HUES48 (cell line): ENCODE measurements around the gene HOXC6.
A peak's percentile ranks its signal among the peaks of the same experiment; 100 is the strongest.

Experiments
- H3K27ac ChIP-seq: one replicate; pipeline ENCODE4 v1.7.0; 2013; ENCODE audit warnings: low read depth, low read length, inconsistent platforms
- H3K27me3 ChIP-seq: 2 replicates; pipeline ENCODE4 v1.6.1; 2013; ENCODE audit warnings: mild to moderate bottlenecking, low read length; ENCODE audit not compliant: control insufficient read depth, insufficient read depth
- H3K36me3 ChIP-seq: 2 replicates; pipeline ENCODE4 v1.6.1; 2013; ENCODE audit warnings: low read length; ENCODE audit not compliant: control insufficient read depth, insufficient read depth
- H3K4me1 ChIP-seq: 2 replicates; pipeline ENCODE4 v1.6.1; 2013; ENCODE audit warnings: mild to moderate bottlenecking, low read length; ENCODE audit not compliant: control insufficient read depth, insufficient read depth
- H3K4me3 ChIP-seq: 2 replicates; pipeline ENCODE4 v1.5.1; 2013; ENCODE audit warnings: mild to moderate bottlenecking, low read depth, low read length
- H3K9ac ChIP-seq: 2 replicates; pipeline ENCODE4 v1.6.1; 2013; ENCODE audit warnings: mild to moderate bottlenecking, low read depth, low read length, moderate library complexity
- H3K9me3 ChIP-seq: 2 replicates; pipeline ENCODE4 v1.6.1; 2013; ENCODE audit warnings: low read length; ENCODE audit not compliant: control insufficient read depth, insufficient read depth

Gene HOXC6

DNA sequence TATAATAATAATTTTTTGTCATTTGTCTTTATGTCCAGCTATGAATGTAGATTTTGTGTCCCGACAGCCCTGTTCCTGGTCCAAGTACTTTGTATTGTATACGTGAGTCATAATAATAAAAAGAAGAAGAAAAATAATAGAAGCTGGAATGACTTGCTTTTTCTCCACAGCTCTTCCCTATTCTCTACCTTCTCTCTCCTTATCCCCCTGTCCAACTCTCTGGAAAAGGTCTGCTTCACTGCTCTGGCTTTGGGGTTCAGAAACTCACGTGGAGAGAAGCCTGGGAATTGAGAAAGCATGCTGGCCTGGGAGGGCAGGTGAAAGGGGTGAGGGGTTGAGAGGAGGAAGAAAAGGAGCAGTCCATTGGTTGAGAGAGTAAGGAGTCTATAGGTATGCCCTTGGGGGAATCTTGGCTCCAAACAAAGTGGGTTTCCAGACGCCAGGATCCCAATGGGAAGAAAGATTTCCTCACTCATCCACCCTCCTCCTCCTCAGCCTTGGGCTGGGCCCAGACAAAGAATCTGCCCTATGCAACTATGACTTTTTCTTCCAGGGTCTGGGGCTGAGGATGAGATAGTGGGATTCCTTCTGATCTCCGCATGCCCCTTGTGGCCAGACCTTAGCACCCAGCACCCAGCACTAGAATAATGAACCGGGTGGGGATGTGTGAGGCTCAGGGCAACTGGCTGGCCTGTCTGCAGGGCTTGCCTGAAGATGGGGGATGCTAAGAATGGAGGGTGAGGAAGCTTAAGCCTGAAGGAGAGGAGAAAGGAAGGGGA, 15.4 kb upstream of the HOXC6 start:
- Histone ChIP-seq H3K27me3 (peaks cover 100% of the 10 kb centered on the region), H3K36me3 (no peaks in the 10 kb centered on the region), H3K4me1 (peaks cover 23% of the 10 kb centered on the region), H3K9me3 (no peaks in the 10 kb centered on the region), H3K4me3 (no peak overlapping the region), H3K27ac (no peak overlapping the region), H3K9ac (no peak overlapping the region)

DNA sequence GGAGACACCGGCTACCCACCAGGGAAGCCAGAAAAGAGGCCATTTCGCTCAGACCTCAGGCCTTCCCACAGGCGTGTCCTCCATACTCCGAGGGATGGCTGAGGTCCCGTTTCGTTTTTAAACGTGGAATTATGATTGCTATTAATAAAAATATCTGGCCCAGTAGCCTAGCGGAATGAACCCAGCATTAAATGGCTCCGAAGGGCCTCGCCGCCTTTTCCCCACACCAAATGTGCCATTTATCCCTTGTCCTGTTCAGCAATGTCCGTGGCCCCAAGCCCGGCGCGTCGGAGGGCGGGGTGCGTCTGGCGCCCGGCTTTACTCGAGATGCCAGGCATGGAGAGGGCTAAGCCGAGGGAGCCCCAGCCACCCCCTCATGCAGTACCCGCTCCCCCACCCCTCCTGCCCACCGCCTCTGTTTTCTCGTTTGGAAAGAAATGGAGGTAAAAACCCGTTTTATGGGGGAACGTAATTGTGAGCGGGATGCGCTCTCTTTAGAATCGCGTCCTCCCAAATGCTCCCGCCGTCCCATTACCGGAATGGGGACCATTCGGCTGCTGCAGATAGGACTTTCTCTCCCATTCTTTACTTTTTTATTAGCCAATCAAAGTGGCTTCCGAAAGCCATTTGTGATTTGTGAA, 13.7 kb upstream of the HOXC6 start:
- peaks cover 32% of the 10 kb centered on the region for H3K4me1 ChIP-seq
- peaks cover 100% of the 10 kb centered on the region for H3K27me3 ChIP-seq
- no peak overlapping the region for H3K9ac ChIP-seq
- H3K4me3 ChIP-seq, result no peak overlapping the region
- no peaks in the 10 kb centered on the region for H3K9me3 ChIP-seq
- no peak overlapping the region for H3K27ac ChIP-seq
- H3K36me3 ChIP-seq, result no peaks in the 10 kb centered on the region

DNA sequence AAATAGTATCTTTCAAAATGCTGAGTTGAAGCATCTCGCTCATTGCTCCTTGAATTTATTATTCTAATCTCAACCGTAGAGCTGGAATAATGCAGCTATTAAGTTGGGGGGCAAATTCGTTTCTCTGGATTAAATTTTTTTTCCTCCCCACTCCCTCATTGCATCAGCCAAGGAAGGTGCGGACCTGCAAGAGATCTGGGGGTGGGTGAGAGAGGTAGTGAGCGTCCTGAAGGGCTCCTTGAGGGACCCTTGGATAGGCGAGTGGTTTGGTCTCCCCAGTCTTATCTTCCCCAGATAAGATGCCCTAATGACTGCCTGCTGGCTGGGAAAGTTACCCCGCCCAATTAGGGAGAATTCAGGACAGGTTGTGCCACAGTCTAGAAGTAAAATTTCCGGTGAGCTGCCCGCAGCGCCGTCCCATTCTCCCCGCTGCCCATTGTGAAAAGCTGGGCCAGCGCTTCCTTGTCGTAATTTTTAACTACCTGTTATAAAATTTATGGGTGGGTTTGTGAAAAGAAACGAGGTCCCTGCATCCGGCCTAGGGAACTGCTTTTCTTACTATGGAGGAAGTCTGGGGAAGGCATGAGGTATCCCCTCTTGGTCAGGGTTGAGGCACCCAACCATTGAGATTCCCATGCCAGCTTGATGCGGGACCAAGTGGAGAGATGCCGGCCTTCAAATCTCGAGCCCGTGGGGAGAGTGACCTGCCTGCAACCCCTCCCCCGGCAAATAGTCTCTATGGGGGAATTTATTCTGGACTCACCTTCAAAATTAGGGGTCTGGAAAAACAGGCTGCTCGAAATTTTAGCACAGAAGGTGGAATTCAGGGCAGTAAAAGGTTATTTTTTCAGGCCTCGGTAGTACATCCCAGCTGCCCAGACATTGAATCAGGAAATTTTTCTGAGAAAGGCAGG, 13.0 kb upstream of the HOXC6 start:
- no peak overlapping the region for H3K27ac ChIP-seq
- H3K27me3 ChIP-seq, result peaks cover 100% of the 10 kb centered on the region
- H3K4me3 ChIP-seq, result no peak overlapping the region
- H3K4me1 ChIP-seq, result peaks cover 32% of the 10 kb centered on the region
- no peaks in the 10 kb centered on the region for H3K36me3 ChIP-seq
- no peaks in the 10 kb centered on the region for H3K9me3 ChIP-seq
- H3K9ac ChIP-seq, result no peak overlapping the region

DNA sequence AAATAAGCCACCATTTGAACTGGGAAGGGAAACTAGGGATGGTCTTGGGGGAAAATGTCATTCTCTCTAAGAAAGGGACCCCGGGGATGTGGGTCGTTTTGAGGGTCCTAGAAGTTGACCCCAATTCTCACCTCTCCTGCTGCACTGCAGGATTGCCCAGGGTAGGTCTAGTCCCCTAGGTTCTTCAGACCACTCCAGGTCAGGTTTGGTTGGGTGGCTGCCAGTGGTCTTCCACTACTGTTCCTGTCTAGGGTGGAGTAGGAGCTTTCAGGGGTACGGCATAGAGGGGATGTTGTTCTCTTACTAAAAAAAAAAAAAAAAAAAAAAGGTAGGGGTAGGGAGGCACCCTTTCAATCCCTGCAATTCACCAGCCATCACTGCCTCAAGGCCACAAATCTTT, 12.2 kb upstream of the HOXC6 start:
- H3K4me3 ChIP-seq, result no peak overlapping the region
- no peak overlapping the region for H3K27ac ChIP-seq
- H3K9ac ChIP-seq, result no peak overlapping the region
- no peaks in the 10 kb centered on the region for H3K9me3 ChIP-seq
- H3K36me3 ChIP-seq, result no peaks in the 10 kb centered on the region
- H3K4me1 ChIP-seq, result peaks cover 27% of the 10 kb centered on the region
- H3K27me3 ChIP-seq, result peaks cover 100% of the 10 kb centered on the region

DNA sequence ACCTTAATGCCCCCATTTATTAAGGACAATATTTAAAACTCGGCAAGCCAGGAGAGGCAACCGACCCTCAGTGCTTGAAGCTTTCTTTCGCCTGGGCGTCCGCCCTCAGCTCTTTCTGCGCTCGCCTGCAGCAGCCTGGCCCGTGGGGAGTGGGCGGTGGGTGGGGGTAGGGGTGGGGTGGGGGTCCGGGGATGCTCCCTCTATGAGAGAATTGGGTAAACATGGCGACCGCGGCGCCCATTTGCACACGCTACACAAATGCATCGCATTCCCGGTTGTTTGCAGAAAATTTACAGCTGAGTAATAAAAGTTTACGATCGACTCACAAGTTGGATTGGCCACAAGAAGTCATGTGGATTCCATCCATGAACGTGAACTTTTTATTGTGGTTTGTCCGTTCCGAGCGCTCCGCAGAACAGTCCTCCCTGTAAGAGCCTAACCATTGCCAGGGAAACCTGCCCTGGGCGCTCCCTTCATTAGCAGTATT, 11.7 kb upstream of the HOXC6 start:
- Histone ChIP-seq H3K9me3 (no peaks in the 10 kb centered on the region), H3K36me3 (no peaks in the 10 kb centered on the region), H3K4me3 (no peak overlapping the region), H3K27ac (no peak overlapping the region), H3K27me3 (peaks cover 100% of the 10 kb centered on the region), H3K9ac (no peak overlapping the region), H3K4me1 (peaks cover 24% of the 10 kb centered on the region)

DNA sequence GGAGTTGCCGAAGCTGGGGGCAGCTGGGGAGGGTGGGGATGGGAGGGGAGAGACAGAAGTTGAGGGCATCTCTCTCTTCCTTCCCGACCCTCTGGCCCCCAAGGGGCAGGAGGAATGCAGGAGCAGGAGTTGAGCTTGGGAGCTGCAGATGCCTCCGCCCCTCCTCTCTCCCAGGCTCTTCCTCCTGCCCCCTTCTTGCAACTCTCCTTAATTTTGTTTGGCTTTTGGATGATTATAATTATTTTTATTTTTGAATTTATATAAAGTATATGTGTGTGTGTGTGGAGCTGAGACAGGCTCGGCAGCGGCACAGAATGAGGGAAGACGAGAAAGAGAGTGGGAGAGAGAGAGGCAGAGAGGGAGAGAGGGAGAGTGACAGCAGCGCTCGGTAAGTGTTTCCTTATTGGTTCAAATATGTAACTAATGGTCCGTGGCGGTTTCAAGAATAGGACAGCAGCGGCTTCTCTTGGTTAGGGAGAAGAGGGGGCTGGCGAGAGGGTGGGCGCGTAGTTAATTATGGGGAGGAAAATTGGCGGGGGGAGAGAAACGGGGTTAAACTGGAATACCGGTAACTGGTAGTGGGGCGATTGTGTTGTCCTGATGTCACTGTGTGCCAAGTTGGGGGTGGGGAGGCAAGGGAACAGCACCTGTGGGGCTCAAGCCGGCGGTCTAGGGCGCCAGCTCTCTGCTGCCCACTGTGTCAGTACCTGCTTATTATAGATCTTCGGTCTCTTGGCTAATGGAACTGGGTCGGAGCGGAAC, 11.0 kb upstream of the HOXC6 start:
- peak overlapping the region; percentile 34 for H3K4me3 ChIP-seq
- no peak overlapping the region for H3K27ac ChIP-seq
- no peaks in the 10 kb centered on the region for H3K36me3 ChIP-seq
- H3K9ac ChIP-seq, result no peak overlapping the region
- peaks cover 100% of the 10 kb centered on the region for H3K27me3 ChIP-seq
- no peaks in the 10 kb centered on the region for H3K9me3 ChIP-seq
- peaks cover 27% of the 10 kb centered on the region; the same call in 1 of the 2 replicates for H3K4me1 ChIP-seq

DNA sequence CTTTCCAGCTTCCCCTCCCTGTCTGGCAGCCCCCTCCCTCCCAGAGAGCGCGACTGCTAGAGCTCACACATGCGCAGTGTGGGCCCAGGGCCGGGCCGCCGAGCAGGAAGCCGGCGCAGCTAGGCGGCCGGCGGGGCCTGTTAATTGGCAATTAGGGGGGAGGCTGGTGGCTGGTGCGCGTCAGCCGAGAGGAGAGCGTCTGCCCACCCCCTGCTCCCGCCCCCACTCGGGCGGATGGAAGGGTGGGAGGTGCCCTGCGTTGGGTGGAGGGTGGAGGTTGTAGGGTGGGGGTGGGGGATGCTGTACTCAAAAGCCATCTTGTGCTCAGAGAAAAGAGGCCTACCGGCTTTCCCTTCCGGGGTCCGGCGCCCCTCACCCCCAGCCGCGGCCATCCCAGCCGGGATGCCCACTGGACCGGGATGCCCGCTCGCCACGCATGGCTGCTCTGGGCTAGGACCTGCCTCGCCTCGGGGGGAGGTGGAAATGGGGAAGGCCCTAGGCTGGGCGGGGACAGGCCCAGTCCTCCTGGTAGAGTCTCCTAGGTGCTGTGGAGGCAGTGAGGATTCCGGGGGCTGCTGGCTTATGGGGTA, 10.3 kb upstream of the HOXC6 start:
- Histone ChIP-seq H3K9me3 (no peaks in the 10 kb centered on the region), H3K36me3 (no peaks in the 10 kb centered on the region), H3K4me1 (peaks cover 27% of the 10 kb centered on the region; the same call in 1 of the 2 replicates), H3K27me3 (peaks cover 100% of the 10 kb centered on the region), H3K27ac (no peak overlapping the region), H3K9ac (no peak overlapping the region), H3K4me3 (peak overlapping the region; percentile 34)

DNA sequence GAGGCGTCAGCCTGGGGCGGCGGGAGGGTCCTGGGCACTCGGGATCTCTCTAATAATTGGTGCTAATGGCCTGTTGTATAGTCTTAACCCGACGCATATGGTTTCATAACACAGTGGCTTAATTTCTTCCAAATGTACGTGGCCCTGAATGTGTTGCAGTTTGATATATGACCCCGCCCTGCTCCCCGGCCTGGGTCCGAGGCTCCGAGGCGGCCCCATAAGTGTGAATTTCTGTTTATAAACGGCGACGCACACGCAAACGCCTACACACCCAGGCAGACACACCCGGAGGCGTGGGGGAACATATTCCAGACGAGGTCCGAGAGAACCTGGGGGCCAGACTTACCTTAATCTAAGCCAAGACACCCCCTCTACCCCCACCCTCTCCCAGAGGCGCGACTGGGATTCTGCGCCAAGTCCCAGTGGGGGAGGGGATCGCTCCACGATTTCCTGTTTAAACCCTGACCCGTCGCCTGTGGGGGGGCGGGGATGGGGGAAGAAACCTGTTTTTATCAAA, 9.7 kb upstream of the HOXC6 start:
- no peaks in the 10 kb centered on the region for H3K36me3 ChIP-seq
- H3K9ac ChIP-seq, result no peak overlapping the region
- H3K9me3 ChIP-seq, result no peaks in the 10 kb centered on the region
- peaks cover 27% of the 10 kb centered on the region; the same call in 1 of the 2 replicates for H3K4me1 ChIP-seq
- H3K27me3 ChIP-seq, result peaks cover 100% of the 10 kb centered on the region
- H3K4me3 ChIP-seq, result peak overlapping the region; percentile 34; the same call in 1 of the 2 replicates
- no peak overlapping the region for H3K27ac ChIP-seq

DNA sequence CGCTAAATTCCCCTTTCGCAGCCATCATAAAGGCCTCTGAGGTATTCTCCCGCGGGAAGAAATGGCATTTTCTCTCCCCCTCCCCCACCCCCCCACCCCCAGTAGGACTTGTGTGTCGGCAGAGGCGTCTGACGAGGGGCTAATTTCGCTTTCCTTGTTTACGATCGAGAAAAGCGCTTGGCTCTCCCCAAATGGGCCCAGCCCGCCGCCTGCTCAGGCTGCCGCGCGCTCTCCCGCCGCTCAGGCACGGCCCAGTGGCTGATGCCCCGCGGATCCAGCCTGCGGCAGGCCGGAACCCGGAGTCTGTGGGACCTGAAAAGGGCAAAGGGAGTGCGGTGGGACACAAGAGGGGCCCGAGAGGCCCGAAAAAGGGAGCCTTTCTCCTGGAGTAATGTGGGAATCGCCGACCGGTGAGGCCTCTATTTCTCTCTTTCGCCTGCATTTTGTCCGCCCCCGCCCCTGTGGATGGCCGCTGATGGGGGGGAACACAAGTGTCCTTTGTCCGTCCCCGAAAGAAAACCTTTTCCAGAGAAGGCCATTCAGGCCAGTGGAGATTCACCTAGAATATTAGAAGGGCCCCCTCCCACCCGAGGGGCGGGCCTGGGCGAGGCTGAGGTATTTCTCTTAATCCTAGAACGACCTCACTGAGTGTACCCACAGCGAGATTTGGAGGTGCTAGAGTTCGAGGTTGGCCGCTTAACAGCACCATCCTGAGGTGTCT, 9.0 kb upstream of the HOXC6 start:
- Histone ChIP-seq H3K36me3 (no peaks in the 10 kb centered on the region), H3K9me3 (no peaks in the 10 kb centered on the region), H3K27me3 (peaks cover 100% of the 10 kb centered on the region), H3K27ac (no peak overlapping the region), H3K4me3 (no peak overlapping the region), H3K4me1 (peaks cover 23% of the 10 kb centered on the region; the same call in 1 of the 2 replicates), H3K9ac (no peak overlapping the region)
